K562 (cell line): ENCODE results near the gene TLN1. TPM values are rescaled to one million over a fixed set of nuclear protein-coding genes. Genes with fewer than 3 reads are reported as not detected.

ENCODE experiments used
- ATAC-seq: fragments of 200-7000 bp; cut with Tn5 transposase; 3 replicates; pipeline ENCODE4 v1.9.1; 2020; ENCODE audit warnings: moderate library complexity
- BruUV-seq: library from RNA; stranded (reverse); fragments of 400-500 nt; replicated peaks from 2 replicates; lab custom pipeline; 2021; lab: Mats Ljungman, UMichigan
- CTCF ChIA-PET: fragments of 300-600 bp; formaldehyde crosslinking; extraction: SDS; loops from one replicate; lab custom pipeline; 2021; ENCODE audit warnings: low intra/inter-chr PET ratio; lab: Yijun Ruan, JAX
- POLR2A ChIA-PET: fragments of 300-600, 350-650 bp; sonication (Branson Sonifier 250); formaldehyde crosslinking; extraction: SDS; loops from one replicate; lab custom pipeline; 2021; ENCODE audit warnings: antibody characterized with exemption, inconsistent platforms; lab: Yijun Ruan, JAX
- DNase-seq, 4 experiments: peaks; one replicate each; pipeline versions ENCODE4 v3.0.0 to v3.0.0-alpha.2; 2011 to 2018; ENCODE audit warnings: low spot score in 3 of 4, mixed read lengths in 3 of 4; ENCODE audit errors: extremely low read depth in 1 of 4
- FAIRE-seq: peaks from 2 replicates; lab custom pipeline; 2011; peaks lifted over from hg19 to GRCh38; lab: Jason Lieb, UNC
- H2AFZ ChIP-seq: 2 replicates; pipeline ENCODE4 v1.6.0; 2011; ENCODE audit warnings: low read depth, low read length, control low read depth, inconsistent platforms
- H3K27ac ChIP-seq: fragments of 200-600 bp; 3 replicates; pipeline ENCODE4 v1.8.0; 2011; ENCODE audit warnings: low read depth, mild to moderate bottlenecking, control low read depth, inconsistent platforms, low read length, moderate library complexity, mixed read lengths; ENCODE audit errors: extremely low read depth
- H3K27me3 ChIP-seq, 2 experiments: fragments of 300-600 bp in 1 of 2; 2 replicates in 1 of 2; 3 replicates in 1 of 2; pipeline versions ENCODE4 v1.6.0 to v1.8.0; 2011; ENCODE audit warnings: inconsistent platforms in 2 of 2, low read length in 2 of 2, mild to moderate bottlenecking in 1 of 2, mixed read lengths in 1 of 2, moderate library complexity in 1 of 2; ENCODE audit not compliant: control insufficient read depth in 2 of 2, insufficient read depth in 2 of 2
- H3K36me3 ChIP-seq: fragments of 300-600 bp; 3 replicates; pipeline ENCODE4 v1.8.0; 2011; ENCODE audit warnings: mild to moderate bottlenecking, low read length, inconsistent platforms; ENCODE audit not compliant: control insufficient read depth, insufficient read depth
- H3K4me1 ChIP-seq, 2 experiments: fragments of 200-600 bp in 1 of 2; replicated peaks in 1 of 2; 2 replicates in 1 of 2; 3 replicates in 1 of 2; pipeline versions ENCODE4 v1.5.1 to v1.8.0; 2011; ENCODE audit warnings: inconsistent platforms in 2 of 2, low read length in 2 of 2, mild to moderate bottlenecking in 1 of 2, mixed read lengths in 1 of 2, moderate library complexity in 1 of 2; ENCODE audit not compliant: control insufficient read depth in 2 of 2, insufficient read depth in 2 of 2
- H3K4me2 ChIP-seq: 2 replicates; pipeline ENCODE4 v1.6.1; 2011; ENCODE audit warnings: low read length, control low read depth, inconsistent platforms, mixed read lengths; ENCODE audit not compliant: insufficient read depth
- H3K4me3 ChIP-seq: fragments of 200-600 bp; sonication (generic), shearing (Covaris generic); 2 replicates; pipeline ENCODE4 v1.5.1; 2016; ENCODE audit warnings: control low read depth, inconsistent platforms
- H3K79me2 ChIP-seq: fragments of 200-600 bp; 3 replicates; pipeline ENCODE4 v1.8.0; 2011; ENCODE audit warnings: low read length, inconsistent platforms; ENCODE audit not compliant: control insufficient read depth, insufficient read depth
- H3K9ac ChIP-seq, 2 experiments: 2 replicates each; pipeline versions ENCODE4 v1.6.0 to v1.6.1; 2011; ENCODE audit warnings: low read depth in 2 of 2, low read length in 2 of 2, control low read depth in 1 of 2, inconsistent platforms in 1 of 2, mild to moderate bottlenecking in 1 of 2, mixed read lengths in 1 of 2; ENCODE audit not compliant: insufficient read depth in 1 of 2
- H3K9me1 ChIP-seq: one replicate; pipeline ENCODE4 v1.6.0; 2011; ENCODE audit warnings: inconsistent platforms, mild to moderate bottlenecking, low read length, moderate library complexity; ENCODE audit not compliant: control insufficient read depth, insufficient read depth
- H3K9me3 ChIP-seq: replicated peaks from 2 replicates; pipeline ENCODE4 v1.5.1; 2011; ENCODE audit warnings: low read depth, low read length, inconsistent platforms; ENCODE audit not compliant: control insufficient read depth, insufficient read depth
- H4K20me1 ChIP-seq: replicated peaks from 2 replicates; pipeline ENCODE4 v1.6.1; 2011; ENCODE audit warnings: low read length, inconsistent platforms, mixed read lengths; ENCODE audit not compliant: control insufficient read depth, insufficient read depth
- BRCA1 ChIP-seq, 2 experiments: fragments of 450-650 bp in 1 of 2; sonication (generic) in 1 of 2; formaldehyde crosslinking in 1 of 2; IDR thresholded peaks; 2 replicates each; pipeline versions ENCODE4 v1.5.0 to v1.6.1; 2017 to 2020; ENCODE audit warnings: mild to moderate bottlenecking in 1 of 2, missing genetic modification reagents in 1 of 2
- ELF4 ChIP-seq: fragments of 450-650 bp; formaldehyde crosslinking; IDR thresholded peaks from 2 replicates; pipeline ENCODE4 v1.4.0; 2022; ENCODE audit warnings: missing genetic modification characterization
- HMGN3 ChIP-seq: IDR thresholded peaks from 2 replicates; pipeline ENCODE4 v1.6.1; 2011; ENCODE audit warnings: borderline replicate concordance, low read depth, mild to moderate bottlenecking, mixed read lengths, low read length; ENCODE audit not compliant: insufficient read length; ENCODE audit errors: extremely low read depth
- MECOM ChIP-seq: fragments of 250-450 bp; sonication (Bioruptor Pico); IDR thresholded peaks from 2 replicates; pipeline ENCODE4 v1.8.0; 2022; ENCODE audit warnings: inconsistent platforms
- RBM39 ChIP-seq: fragments of 200-400 bp; formaldehyde crosslinking; optimal IDR thresholded peaks from 2 replicates; pipeline ENCODE3; 2018; ENCODE audit warnings: low read depth, low read length
- RHOXF2B ChIP-seq: fragments of 250-450 bp; sonication (Bioruptor Pico); conservative IDR thresholded peaks from 2 replicates; pipeline ENCODE4 v1.5.1; 2021
- RREB1 ChIP-seq: fragments of 250-450 bp; sonication (Bioruptor Pico); IDR thresholded peaks from 2 replicates; pipeline ENCODE4 v1.4.0; 2020
- SRSF9 ChIP-seq: fragments of 200-400 bp; formaldehyde crosslinking; IDR thresholded peaks from 2 replicates; pipeline ENCODE4 v1.6.1; 2017; ENCODE audit warnings: low read depth, low read length, borderline replicate concordance
- TGIF2 ChIP-seq: sonication (generic); formaldehyde crosslinking; IDR thresholded peaks from 2 replicates; pipeline ENCODE4 v1.8.1; 2022; ENCODE audit warnings: mild to moderate bottlenecking, missing genetic modification reagents, moderate library complexity
- TRIM24 ChIP-seq, 2 experiments: fragments of 450-650 bp; IDR thresholded peaks; 2 replicates each; pipeline ENCODE4 v1.6.1; 2016
- USF1 ChIP-seq: sonication (generic); formaldehyde crosslinking; IDR thresholded peaks from 2 replicates; pipeline ENCODE4 v1.9.0; 2022; ENCODE audit warnings: mild to moderate bottlenecking, missing genetic modification reagents
- XRCC4 ChIP-seq: IDR thresholded peaks from one replicate; pipeline ENCODE4 v1.6.1; 2011; ENCODE audit not compliant: insufficient read depth, insufficient read length; ENCODE audit errors: extremely low read depth
- ZNF436 ChIP-seq: fragments of 250-450, 450-650 bp; sonication (Bioruptor Pico); formaldehyde crosslinking; IDR thresholded peaks from 2 replicates; pipeline ENCODE4 v1.7.0; 2020; ENCODE audit warnings: mild to moderate bottlenecking
- ZNF707 ChIP-seq: fragments of 250-450 bp; sonication (Bioruptor Pico); conservative IDR thresholded peaks from 2 replicates; pipeline ENCODE4 v1.8.0; 2022; ENCODE audit warnings: inconsistent platforms, mild to moderate bottlenecking, moderate library complexity
- ZNF76 ChIP-seq: fragments of 250-450 bp; sonication (Bioruptor Pico); IDR thresholded peaks from 2 replicates; pipeline ENCODE4 v1.4.0; 2020; ENCODE audit warnings: mild to moderate bottlenecking, moderate library complexity, borderline replicate concordance
- ZNF780A ChIP-seq: fragments of 250-450 bp; sonication (Bioruptor Pico); IDR thresholded peaks from 2 replicates; pipeline ENCODE4 v1.5.0; 2021; ENCODE audit warnings: mild to moderate bottlenecking
- WGBS: fragments of 100-300 bp; shearing (Covaris generic); methylation state at CpG from one replicate; pipeline ENCODE4 v1.1.6; 2016; ENCODE audit warnings: low coverage, mixed read lengths; ENCODE audit not compliant: insufficient coverage; ENCODE audit errors: missing lambda C conversion rate; 5-methylcytosine and 5-hydroxymethylcytosine counted together
- in situ Hi-C: fragments of 300-500 bp; cut with MboI; formaldehyde crosslinking; loops from 4 replicates; pipeline ENCODE4 v1.15.0; 2018; ENCODE audit warnings: inconsistent platforms, mixed read lengths
- intact Hi-C: fragments of 100-400 bp; cut with micrococcal nuclease; formaldehyde crosslinking; loops from 2 replicates; pipeline ENCODE4 v1.14.2; 2022
- polyA plus RNA-seq, 8 experiments: library from polyadenylated mRNA; depleted of rRNA in 4 of 8; stranded (reverse) in 5 of 8; unstranded in 3 of 8; fragments of >200 nt; fragmentation: Nextera tagmentation in 2 of 8; fragmentation: Illumina TruSeq in 1 of 8; extraction: Ambion mirVana in 2 of 8; extraction: Trizol in 1 of 8; gene quantifications; 2 replicates each; pipeline versions ENCODE4 v1.2.1 to v1.2.3, GENCODE V29; 2011 to 2014; ENCODE audit warnings: inconsistent platforms in 1 of 8, missing spikeins in 1 of 8
- total RNA-seq, 7 experiments: library from RNA; depleted of rRNA in 6 of 7; stranded (reverse); fragments of >200 nt in 6 of 7; fragmentation: Illumina TruSeq in 2 of 7; extraction: Trizol in 2 of 7; gene quantifications; 2 replicates each; pipeline versions ENCODE4 v1.2.1 to v1.2.3, GENCODE V29; 2011 to 2021; ENCODE audit warnings: low replicate concordance in 1 of 7

The TLN1 gene
- total and polyA plus RNA-seq, 9 of the 15 experiments (the other 6 are each of a cell fraction or from before 2014, with no cell fraction given): 3.6 to 240 (median 54.8) TPM

GRCh38 chr9:35669331-35670145 lies 62.5 kb downstream of the TLN1 start:
- Histone ChIP-seq H3K79me2 (peaks cover 4% of the 10 kb centered on the region), H3K27ac (no peak overlapping the region), H2AFZ (peak overlapping the region; percentile 63), H3K4me3 (no peak overlapping the region), H3K4me1 (peaks cover under 1 to 15% of the 10 kb centered on the region in 2 experiments; a peak in 3 of 5 replicates), H3K4me2 (no peak overlapping the region), H3K9me1 (no peaks in the 10 kb centered on the region), H3K27me3 (no peaks in the 10 kb centered on the region), H4K20me1 (no peaks in the 10 kb centered on the region), H3K36me3 (no peaks in the 10 kb centered on the region), H3K9ac (no peak overlapping the region; a peak in 1 of 4 replicates), H3K9me3 (no peaks in the 10 kb centered on the region)
- no TSS peak for BruUV-seq
- DNase-seq (no peak), FAIRE-seq (no peak), ATAC-seq (no peak)
- in situ Hi-C loops: no loop called here
- POLR2A ChIA-PET: interaction anchor here (0.5 to 1.2 kb wide), 3 partner anchors 10 to 21 kb away, joined by 3 to 10 read pairs (median 3); partner anchors contain the start of gene TPM2
- intact Hi-C loops: loop anchor here (10.0 kb wide), 1 partner anchor 145 kb away; the partner anchor contains the start of genes HINT2 and SPAG8
- WGBS: 44% methylated on average over 5 of the region's 6 CpGs
- CTCF ChIA-PET: no interaction called here
- TF ChIP-seq ELF4 (CRISPR knock-in tag) (no peak), ZNF436 (CRISPR knock-in tag) (no peak), SRSF9 (no peak), RHOXF2B (no peak), ZNF707 (CRISPR knock-in tag) (no peak), TRIM24 (IDR thresholded peaks at IDR 0.05) (no peak), XRCC4 (no peak), MECOM (CRISPR knock-in tag) (no peak), ZNF780A (CRISPR knock-in tag) (no peak), BRCA1 (IDR thresholded peaks at IDR 0.05) (no peak), BRCA1 (CRISPR knock-in tag; IDR thresholded peaks at IDR 0.05) (no peak), TGIF2 (CRISPR knock-in tag) (no peak), RREB1 (CRISPR knock-in tag) (no peak), ZNF76 (CRISPR knock-in tag) (no peak), USF1 (no peak), RBM39 (no peak), HMGN3 (no peak)
